NCI-H526 treated with DMSO at 0.1 percent for 48 hours (cell line): ENCODE data around the gene LILRB5.
"Not testable (repeated sequence)": the region's sequence is repeated elsewhere in the genome, so short reads cannot be mapped to it uniquely, and the experiment has no call there.

Experiments
- DNase-seq: peaks from one replicate; lab custom pipeline; 2025; lab: John Stamatoyannopoulos, UW

The LILRB5 gene

GRCh38 chr19:54242234-54242633 is 14.8 kb downstream of the LILRB5 start:
- DNase-seq = not testable (repeated sequence)

GRCh38 chr19:54240372-54241336 is 16.4 kb downstream of the LILRB5 start:
- DNase-seq = not testable (repeated sequence)

GRCh38 chr19:54239491-54240371 is 17.3 kb downstream of the LILRB5 start:
- not testable (repeated sequence) for DNase-seq

GRCh38 chr19:54233941-54234340 is 23.1 kb downstream of the LILRB5 start:
- DNase-seq = no peak

- DNase-seq = peak; percentile 75
Measured at GRCh38 chr19:54231077-54231931, 25.8 kb downstream of the LILRB5 start.

- DNase-seq = no peak
Measured at GRCh38 chr19:54230031-54230430, 27.0 kb downstream of the LILRB5 start.

GRCh38 chr19:54229146-54229545 is 27.9 kb downstream of the LILRB5 start:
- no peak for DNase-seq

- DNase-seq = not testable (repeated sequence)
Measured at GRCh38 chr19:54224619-54225018, 32.5 kb downstream of the LILRB5 start.

- not testable (repeated sequence) for DNase-seq
Measured at GRCh38 chr19:54223937-54224281, 33.2 kb downstream of the LILRB5 start.

GRCh38 chr19:54223277-54223936 is 33.7 kb downstream of the LILRB5 start:
- not testable (repeated sequence) for DNase-seq

- not testable (repeated sequence) for DNase-seq
Measured at GRCh38 chr19:54222474-54223276, 34.4 kb downstream of the LILRB5 start, which contains the start of gene LILRB3. LILRB3 (minus strand) TSS chr19:54223007; CDS start chr19:54222976, 31 bp downstream.

- not testable (repeated sequence) for DNase-seq
Measured at GRCh38 chr19:54221947-54222346, 35.1 kb downstream of the LILRB5 start.

GRCh38 chr19:54219702-54220101 is 37.4 kb downstream of the LILRB5 start:
- not testable (repeated sequence) for DNase-seq

- DNase-seq = no peak
Measured at GRCh38 chr19:54218960-54219661, 38.0 kb downstream of the LILRB5 start.

GRCh38 chr19:54218259-54218658 is 38.8 kb downstream of the LILRB5 start:
- DNase-seq = no peak

GRCh38 chr19:54217517-54218247 is 39.4 kb downstream of the LILRB5 start:
- not testable (repeated sequence) for DNase-seq

- DNase-seq = no peak
Measured at GRCh38 chr19:54216869-54217268, 40.2 kb downstream of the LILRB5 start.

GRCh38 chr19:54214734-54215133 is 42.3 kb downstream of the LILRB5 start:
- DNase-seq = not testable (repeated sequence)

- DNase-seq = not testable (repeated sequence)
Measured at GRCh38 chr19:54214217-54214616, 42.9 kb downstream of the LILRB5 start.
